Pons (tissue), 1 donor: ENCODE measurements around the gene TBL1X.

Source experiments
- DNase-seq: peaks from one replicate; pipeline ENCODE4 v3.0.0-alpha.2; 2016; ENCODE audit warnings: low spot score

Gene TBL1X

DNA sequence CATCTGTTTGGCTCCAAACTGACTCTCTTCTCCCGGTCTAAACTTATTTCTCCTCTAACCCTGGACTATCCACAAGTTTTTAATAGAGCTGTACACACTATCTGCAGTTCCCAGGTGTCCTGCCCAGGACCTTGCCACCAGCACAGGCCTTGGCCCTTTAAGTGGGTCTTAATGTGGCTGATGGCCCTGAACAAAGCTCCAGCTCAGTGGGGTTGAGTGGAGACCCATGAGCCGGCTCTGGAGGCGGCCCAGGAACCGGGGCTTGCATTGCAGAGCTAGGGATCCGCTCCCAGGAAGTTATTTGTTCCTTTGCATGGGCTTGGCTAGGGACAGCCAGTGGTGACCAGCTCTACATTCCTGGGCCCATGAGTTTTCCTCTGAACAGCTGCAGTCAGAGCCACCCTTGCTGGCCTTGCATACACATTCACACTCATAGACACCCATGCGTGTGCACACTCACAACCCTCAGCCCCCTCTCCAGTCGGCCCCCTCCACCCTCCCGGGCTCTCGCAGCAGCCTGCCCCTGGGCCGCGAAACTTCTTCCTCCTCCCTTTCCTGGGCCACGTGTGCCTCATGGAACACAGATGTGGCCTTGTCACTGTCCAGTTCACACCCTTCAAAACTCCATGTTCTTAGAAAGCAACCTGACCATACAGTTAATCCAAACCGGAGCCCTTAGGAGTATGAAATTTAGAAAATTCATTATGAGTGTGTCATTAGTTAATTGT lies 242.6 kb downstream of the TBL1X start:
- no peak for DNase-seq

DNA sequence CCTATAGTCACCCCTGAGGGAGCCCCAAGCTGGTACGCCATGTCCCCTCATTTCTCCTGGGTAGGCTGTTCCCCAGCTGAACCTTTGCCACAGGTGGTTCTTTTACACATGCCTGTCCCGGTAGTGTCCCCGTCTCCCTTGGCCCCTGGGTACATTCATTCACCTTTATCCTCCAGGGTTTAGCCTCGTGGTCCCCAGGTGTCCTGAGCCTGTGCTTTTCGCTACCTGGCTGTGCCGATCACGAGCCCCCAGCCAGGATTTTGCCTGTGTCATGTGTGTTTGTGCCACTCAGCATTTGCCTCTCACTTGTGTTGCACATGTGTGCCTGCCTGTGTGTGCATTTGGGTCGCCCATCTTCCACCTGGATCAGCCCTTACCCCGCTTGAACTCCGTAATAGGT lies 243.2 kb downstream of the TBL1X start:
- no peak for DNase-seq

GRCh38 chrX:9708923-9709553 lies 244.2 kb downstream of the TBL1X start:
- DNase-seq, result peak; percentile 77

- DNase-seq, result no peak
These were observed 245.5 kb downstream of the TBL1X start for GRCh38 chrX:9710332-9710731.

- DNase-seq, result no peak
These were observed 252.5 kb downstream of the TBL1X start for GRCh38 chrX:9717376-9717775.

DNA sequence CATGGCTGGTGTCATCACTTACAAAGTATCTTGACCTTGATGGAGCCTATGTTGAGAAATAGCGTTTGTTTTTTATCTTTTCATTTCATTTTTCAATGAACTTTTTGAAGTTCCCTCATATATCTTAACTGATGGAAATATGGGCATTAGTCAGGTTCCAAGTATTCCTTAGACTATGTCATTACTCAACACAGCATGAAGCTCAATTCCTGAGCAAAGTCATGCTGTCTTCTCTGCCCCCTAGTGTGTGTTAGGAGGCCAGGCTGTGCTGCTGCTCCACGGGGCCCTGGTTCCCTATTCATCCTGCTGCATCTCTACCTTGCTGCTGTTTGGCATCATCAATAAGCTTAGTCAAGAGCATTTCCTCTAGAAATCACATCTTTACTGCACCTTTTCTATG lies 259.9 kb downstream of the TBL1X start:
- DNase-seq, result no peak

- no peak for DNase-seq
These were observed 263.4 kb downstream of the TBL1X start for GRCh38 chrX:9728261-9728660.

DNA sequence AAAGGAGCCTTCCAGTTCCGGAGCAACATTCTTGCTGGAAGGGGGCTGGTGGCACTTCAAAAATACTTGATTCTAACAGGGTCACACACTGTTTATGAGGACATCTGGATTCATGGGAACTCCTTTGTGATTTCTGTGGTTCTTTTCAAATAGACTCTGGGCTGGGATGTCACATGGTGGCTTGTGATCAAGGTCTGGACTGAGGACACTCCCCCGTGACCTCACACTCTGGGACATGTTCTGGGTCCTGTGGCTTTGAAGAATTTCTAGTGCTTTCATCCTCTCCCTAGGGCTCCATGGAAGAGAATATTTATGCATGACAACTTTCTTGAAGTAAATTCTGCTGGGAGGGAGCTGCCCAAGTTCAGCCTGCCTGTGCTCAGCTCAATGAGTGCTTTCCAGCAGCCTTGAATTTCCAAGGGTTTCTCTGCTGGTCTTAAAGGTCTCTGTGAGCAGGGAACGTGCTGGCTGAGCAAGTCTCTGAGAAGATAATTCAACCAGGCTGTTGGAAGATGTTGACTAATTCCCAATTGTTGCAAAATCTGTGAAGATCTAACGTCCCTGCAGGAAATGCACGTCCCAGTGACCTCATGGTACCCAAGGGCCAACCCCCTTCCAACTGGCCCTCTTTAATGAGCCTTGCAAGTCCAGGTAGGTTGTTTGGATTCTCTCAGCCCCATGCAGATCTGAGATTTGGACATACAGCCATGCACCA lies 264.5 kb downstream of the TBL1X start:
- DNase-seq, result no peak

GRCh38 chrX:9730078-9730477 lies 265.2 kb downstream of the TBL1X start:
- DNase-seq, result no peak

GRCh38 chrX:9730752-9731151 lies 265.9 kb downstream of the TBL1X start:
- no peak for DNase-seq

DNA sequence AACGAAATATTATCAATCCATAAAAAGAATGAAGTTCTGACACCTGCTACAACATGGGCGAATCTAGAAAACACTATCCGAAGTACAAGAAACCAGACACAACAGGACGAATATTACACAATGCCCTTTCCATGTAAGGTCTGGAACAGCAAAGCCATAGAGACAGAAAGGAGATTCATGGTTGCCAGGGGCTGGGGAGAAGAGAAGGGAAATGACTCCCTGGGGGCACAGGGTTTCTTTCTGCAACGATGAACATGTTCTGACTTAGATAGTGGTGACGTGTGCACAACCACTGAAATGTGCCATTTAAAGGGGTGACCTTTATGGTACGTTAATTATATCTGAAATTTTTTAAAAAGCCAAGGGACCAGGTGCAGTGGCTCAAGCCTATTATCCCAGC lies 272.5 kb downstream of the TBL1X start:
- no peak for DNase-seq

DNA sequence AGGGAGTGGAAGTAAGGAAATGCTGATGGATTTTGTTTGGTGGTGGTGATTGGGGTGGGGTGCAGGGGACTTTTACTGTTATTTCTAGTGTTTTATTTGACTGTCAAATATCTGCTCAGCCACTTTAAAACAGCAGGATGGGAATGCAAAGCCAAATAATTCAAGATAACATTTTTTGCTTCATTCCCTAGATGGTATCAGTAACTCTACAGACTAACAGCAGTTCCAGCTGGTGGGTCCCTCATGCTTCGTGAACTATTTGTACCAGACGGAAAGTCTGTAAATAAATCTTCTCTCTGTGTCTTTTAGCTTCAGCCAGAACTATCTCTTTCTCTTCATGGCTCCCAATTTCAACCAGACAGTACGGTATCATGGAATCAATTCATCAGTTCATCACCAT lies 273.3 kb downstream of the TBL1X start:
- no peak for DNase-seq

- no peak for DNase-seq
These were observed 274.3 kb downstream of the TBL1X start for GRCh38 chrX:9739130-9739529.

GRCh38 chrX:9745417-9746115 lies 280.7 kb downstream of the TBL1X start:
- DNase-seq, result no peak

- DNase-seq, result no peak
These were observed 281.5 kb downstream of the TBL1X start for GRCh38 chrX:9746148-9746888.

DNA sequence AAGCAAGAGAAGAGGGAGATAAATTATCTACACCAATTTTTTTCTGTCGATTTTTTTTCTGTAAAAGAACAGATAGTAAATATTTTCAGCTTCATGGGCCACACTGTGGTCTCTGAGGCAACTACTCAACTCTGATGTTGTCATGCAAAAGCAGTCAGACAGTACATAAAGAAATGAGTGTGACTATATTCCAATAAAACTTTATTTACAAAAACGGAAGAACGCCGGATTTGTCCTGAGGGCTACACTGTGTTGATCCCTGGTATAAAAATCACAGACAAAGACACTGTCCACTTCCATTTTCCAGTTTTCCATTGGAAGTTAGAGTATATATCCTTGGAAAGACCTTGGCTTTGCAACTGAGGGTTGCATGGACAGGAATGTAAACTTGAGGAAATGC lies 282.8 kb downstream of the TBL1X start:
- DNase-seq, result no peak

GRCh38 chrX:9749146-9749692 lies 284.4 kb downstream of the TBL1X start:
- DNase-seq, result no peak

DNA sequence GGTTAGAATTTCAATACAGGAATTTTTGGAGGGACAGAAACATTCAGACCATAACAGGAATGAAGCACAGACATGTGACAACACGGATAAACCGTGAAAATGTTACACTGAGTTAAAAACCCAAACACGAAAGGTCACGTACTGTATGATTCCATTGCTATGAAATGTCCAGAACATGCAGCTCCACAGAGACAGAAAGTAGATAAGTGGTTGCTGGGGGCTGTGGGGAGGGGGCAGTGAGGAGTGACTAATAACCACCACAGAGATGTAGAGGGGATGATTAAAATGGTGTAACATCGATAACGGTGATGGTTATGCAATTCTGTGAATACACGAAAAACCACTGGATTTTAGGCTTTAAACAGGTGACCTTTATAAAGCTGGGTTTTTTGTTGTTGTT lies 292.5 kb downstream of the TBL1X start:
- DNase-seq, result no peak

GRCh38 chrX:9758021-9758638 lies 293.3 kb downstream of the TBL1X start:
- DNase-seq, result no peak

- DNase-seq, result no peak
These were observed 294.5 kb downstream of the TBL1X start for GRCh38 chrX:9759337-9759736.

DNA sequence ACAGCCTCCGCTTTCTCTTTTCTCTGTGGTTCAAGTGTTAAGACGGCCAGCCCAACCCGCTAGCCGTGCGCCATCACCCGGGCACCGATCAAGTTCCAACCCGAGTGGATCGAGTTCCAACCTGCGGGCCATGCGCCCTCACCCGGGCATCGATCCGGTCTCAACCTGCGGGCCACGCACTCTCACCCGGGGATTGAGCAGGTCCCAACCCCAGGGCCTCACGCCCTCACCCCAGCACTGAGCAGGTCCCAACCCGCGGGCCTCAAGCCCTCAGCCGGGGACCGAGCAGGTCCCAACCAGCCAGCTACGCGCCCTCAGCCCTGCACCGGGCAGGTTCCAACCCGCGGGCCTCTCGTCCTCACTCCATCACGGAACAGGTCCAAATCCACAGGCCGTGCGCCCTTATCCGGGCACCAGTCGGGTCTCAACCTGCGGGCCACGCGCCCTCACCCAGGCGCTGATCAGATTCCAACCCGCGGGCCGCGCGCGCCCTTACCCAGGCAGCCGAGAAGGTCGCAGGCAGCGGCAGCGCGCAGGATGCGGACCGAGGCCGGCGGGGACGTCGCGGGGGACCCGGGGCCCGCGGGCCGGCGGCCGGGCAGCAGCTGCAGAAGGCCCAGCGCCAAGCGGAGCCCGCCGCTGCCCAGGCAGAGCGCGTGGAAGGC lies 300.3 kb downstream of the TBL1X start:
- DNase-seq, result no peak
